HL-60 (cell line): ENCODE data around the gene TTC27.

ENCODE experiments used
- CTCF ChIP-seq: IDR thresholded peaks from one replicate; pipeline ENCODE4 v1.5.1; 2011; ENCODE audit warnings: low read length, control low read depth, inconsistent platforms; ENCODE audit not compliant: insufficient read depth
- POLR2AphosphoS5 ChIP-seq: IDR thresholded peaks from 2 replicates; pipeline ENCODE4 v1.6.1; 2012; ENCODE audit warnings: low read depth
- SPI1 ChIP-seq: IDR thresholded peaks from 2 replicates; pipeline ENCODE4 v1.6.1; 2012; ENCODE audit warnings: low read depth, mild to moderate bottlenecking, borderline replicate concordance
- TF ChIP-seq, protein P1 (sequence below): IDR thresholded peaks from 2 replicates; pipeline ENCODE4 v1.6.1; 2012; ENCODE audit warnings: low read depth; ENCODE audit not compliant: insufficient replicate concordance

- no peak for TF ChIP-seq CTCF
- TF ChIP-seq SPI1, result no peak
- TF ChIP-seq POLR2AphosphoS5, result no peak
- TF ChIP-seq, protein P1, sequence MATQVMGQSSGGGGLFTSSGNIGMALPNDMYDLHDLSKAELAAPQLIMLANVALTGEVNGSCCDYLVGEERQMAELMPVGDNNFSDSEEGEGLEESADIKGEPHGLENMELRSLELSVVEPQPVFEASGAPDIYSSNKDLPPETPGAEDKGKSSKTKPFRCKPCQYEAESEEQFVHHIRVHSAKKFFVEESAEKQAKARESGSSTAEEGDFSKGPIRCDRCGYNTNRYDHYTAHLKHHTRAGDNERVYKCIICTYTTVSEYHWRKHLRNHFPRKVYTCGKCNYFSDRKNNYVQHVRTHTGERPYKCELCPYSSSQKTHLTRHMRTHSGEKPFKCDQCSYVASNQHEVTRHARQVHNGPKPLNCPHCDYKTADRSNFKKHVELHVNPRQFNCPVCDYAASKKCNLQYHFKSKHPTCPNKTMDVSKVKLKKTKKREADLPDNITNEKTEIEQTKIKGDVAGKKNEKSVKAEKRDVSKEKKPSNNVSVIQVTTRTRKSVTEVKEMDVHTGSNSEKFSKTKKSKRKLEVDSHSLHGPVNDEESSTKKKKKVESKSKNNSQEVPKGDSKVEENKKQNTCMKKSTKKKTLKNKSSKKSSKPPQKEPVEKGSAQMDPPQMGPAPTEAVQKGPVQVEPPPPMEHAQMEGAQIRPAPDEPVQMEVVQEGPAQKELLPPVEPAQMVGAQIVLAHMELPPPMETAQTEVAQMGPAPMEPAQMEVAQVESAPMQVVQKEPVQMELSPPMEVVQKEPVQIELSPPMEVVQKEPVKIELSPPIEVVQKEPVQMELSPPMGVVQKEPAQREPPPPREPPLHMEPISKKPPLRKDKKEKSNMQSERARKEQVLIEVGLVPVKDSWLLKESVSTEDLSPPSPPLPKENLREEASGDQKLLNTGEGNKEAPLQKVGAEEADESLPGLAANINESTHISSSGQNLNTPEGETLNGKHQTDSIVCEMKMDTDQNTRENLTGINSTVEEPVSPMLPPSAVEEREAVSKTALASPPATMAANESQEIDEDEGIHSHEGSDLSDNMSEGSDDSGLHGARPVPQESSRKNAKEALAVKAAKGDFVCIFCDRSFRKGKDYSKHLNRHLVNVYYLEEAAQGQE, result no peak
Observed at GRCh38 chr2:32716598-32716997, 88.7 kb downstream of the TTC27 start.
